ENCODE data around the gene TBX4.

GRCh38 chr17:61422116-61422799 is 30.0 kb upstream of the TBX4 start:
- TF ChIP-seq POLR2A (IDR thresholded peaks at IDR 0.05), result no peak
- no peak for TF ChIP-seq CTCF (IDR thresholded peaks at IDR 0.05)

All from transverse colon (tissue), 3 donors.